ENCODE results near the gene DLGAP1.
A peak's percentile ranks its signal among the peaks of the same experiment; 100 is the strongest.

The DLGAP1 gene

DNA sequence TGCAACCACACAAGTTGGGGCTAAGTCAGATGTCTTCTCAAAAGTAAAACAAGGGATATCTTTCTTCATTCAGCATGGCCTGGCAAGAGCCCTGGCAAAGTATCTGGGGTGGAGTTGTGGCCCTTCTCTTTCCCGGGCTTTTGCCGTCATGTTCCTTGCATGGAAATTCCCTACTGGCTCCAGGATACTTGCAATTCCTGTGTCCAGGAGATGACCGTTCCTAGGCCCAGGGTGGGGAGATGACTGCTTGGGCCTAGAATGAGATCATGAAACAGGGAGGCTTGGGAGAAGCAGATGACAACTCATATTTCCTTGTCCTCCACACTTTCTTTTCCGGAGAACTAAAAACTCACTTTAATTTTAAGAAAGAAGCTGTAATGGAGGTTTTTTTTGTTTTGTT is 944.2 kb downstream of the DLGAP1 start:
- no peak for DNase-seq

GRCh38 chr18:3510024-3510423 is 945.1 kb downstream of the DLGAP1 start:
- no peak for DNase-seq

GRCh38 chr18:3508576-3509549 is 946.2 kb downstream of the DLGAP1 start:
- no peak for DNase-seq

GRCh38 chr18:3504637-3505036 is 950.5 kb downstream of the DLGAP1 start:
- no peak for DNase-seq

GRCh38 chr18:3502650-3503049 is 952.5 kb downstream of the DLGAP1 start:
- no peak for DNase-seq

GRCh38 chr18:3500016-3500415 is 955.1 kb downstream of the DLGAP1 start:
- DNase-seq: no peak

- DNase-seq: no peak
Measured at GRCh38 chr18:3499501-3499900, 955.6 kb downstream of the DLGAP1 start.

- DNase-seq: peak; percentile 9
Measured at GRCh38 chr18:3498698-3499471, 956.2 kb downstream of the DLGAP1 start.

DNA sequence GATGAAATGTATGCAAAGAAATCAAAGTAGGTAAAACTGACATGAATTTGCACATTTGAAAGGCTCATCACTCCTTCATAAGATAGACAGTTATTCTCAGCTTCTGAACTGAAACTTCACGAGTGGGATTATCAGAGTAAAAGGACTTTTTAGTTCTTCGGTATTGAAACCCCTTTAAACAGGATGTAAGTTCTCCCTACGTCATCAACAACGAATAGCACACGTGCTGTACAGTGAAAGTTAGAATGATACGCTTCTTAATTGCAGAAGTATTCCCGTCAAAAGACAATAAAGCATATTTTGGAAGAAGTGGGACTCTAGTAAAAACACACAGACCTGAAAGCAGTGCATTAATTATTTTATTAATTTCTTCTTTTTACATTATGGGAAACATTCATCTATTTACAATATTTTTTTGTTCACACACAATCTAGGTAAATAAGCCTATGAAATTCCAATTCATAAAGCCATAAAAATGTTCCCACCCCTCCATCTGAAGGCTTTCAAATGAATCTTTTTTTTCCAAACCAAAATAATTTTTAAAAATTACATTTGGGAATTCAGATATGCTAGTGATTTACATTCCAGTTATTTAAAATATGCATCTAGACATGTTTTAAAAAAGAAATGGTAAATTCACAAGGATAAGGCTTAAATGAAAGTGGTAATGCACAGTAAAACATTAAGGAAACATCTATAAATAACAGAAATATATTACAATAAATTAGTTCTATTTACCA is 959.2 kb downstream of the DLGAP1 start:
- no peak for DNase-seq

DNA sequence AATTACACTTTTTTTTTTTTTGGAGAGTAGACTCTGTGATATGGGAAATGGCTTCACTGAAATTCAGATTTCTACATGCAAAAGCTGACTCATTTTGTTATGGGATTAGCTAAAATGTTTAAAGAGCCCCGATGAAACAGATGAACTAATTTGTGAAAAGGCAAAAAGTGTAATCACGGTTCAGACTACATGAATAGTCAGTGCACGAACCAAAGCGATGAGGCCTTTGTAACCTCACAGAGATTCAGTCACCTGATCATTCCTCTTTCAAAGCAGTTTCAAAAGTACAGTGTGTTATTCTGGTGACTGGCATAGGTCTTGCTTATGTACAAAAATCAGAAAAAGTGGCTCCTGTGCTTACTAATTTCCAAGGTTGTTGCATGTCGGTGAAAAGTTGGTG is 960.5 kb downstream of the DLGAP1 start:
- no peak for DNase-seq

DNA sequence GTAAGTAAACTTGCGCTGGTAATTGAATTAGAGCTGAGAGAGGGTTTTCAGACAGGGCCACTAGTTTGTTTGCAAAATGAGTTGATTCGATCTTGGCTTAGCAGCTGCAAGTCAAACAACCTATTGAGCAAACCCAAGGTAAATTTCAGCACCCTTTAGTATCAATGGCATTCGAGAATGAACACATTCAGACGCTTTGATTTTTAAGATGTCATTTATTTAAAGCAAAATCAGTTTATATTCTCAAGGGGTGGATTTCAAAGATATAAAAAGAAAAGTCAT is 960.9 kb downstream of the DLGAP1 start:
- DNase-seq: no peak

DNA sequence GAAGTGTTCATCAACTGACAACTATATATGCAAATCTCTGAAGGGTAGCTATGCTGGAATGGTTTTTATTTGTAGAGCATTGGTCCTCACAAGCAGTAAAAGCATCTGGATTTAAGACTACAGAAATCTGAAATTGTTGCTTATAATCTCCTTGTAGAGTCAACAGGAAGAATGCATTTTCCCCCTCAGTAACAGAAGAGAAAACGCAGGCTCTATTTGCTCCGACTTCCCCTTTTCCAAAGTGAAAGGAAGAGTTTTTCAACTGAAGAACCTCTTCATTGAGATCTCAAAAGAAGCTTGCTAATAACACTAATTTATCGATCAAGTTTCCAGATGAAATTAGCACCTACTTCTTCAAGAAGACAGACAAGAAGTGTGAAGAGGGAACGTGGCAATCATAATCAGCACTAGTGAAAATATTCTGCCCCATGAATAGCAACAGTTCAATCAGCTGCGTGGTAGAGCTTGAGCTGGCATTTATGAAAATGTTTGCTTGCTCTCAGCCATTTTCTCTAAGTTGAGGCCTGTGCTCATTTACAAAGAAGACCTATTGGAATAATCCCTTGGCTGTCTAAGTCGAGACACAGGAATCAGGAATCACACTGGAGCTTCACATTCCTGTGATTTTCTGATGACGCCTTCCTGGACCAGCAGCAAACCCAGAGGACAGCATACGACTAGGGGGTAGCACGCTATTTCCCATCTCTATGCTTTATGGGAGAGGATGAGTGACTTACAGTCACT is 961.4 kb downstream of the DLGAP1 start:
- DNase-seq: no peak

- DNase-seq: no peak
Measured at GRCh38 chr18:3492721-3493120, 962.4 kb downstream of the DLGAP1 start.

DNA sequence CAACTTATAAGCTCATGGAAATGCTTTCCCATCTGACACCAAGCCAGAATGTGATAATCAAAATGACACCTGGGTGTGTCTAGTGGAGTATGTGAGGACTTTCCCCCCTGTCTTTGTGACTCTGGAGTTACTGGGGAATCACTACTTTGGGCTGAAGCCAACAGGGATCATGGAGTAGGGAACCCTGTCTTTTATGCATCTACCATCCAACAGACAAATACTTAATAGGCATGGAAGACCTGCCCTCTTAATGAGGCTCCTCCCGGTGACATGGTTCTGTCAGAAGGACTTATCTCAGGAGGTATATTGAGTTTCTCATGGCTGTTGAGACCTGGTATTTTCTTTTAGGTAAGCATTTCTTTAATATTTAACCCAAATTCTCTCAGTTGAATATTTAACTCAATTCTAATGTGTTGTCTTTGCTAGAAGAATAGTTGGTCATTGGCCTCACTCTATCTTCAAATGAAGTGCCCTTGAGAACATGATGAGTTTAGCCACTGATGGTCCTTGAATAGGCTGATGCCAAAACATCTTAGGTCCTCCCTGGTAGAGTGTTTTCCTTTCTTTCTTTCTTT is 963.0 kb downstream of the DLGAP1 start:
- no peak for DNase-seq

DNA sequence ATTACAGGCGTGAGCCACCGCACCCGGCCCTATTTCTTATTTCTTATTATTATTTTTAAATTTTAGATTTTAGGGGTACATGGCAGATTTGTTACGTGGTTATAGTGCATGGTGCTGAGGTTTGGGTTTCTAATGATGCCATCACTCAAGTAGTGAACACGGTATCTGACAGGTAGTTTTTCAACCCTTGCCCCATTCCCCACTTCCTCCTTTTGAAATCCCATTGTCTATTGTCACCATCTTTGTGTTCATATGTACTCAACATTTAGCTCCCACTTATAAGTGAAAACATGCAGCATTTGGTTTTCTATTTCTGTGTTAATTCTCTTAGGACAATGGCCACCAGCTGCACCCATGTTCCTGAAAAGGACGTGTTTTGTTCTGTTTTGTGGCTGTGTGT is 965.6 kb downstream of the DLGAP1 start:
- DNase-seq: no peak

GRCh38 chr18:3486512-3486911 is 968.6 kb downstream of the DLGAP1 start:
- DNase-seq: no peak

DNA sequence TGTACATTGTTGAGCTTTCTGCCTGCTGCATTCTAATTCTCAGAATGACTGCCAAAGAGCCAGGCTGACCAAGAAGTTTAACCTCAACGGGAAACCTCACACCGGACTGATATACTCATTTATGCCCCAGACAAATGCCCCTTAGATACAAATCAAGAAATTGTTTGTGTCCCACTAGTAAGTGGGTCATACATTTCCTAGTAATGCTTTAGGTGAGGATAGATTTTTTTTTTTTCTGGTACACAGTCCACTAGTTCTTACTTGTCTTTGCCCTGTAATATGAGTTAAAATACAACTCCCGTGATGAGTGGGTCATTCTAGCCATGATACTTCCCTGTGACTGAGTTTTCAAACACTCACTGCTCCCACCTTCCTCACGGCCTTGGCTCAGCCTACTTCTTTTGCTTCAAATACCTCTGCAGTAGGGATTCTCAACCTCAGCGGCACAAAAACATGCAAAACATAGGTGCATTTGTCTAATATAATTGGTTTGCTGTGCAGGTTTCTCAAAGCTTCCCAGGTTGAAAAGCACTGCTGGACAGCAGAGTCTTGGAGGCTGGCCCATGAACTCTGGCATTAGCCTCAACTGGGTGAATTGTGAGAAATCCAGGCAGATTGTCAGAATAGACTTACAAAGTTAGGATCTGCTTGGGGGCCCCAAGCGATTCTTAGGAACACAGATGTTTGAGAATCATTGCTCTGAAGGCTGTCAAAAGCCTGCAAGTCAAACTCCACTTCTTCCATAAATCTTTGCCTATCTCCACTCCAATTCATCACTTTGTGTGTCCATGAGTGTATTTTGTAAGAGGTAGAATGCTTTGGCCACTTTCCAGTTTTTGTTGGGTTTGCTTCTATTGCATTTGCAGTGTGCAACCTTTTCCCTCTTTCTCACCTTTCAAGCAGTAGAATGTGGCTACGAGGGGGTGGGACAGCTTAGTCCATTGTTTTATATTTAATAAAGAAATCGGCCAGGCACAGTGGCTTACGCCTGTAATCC is 969.7 kb downstream of the DLGAP1 start:
- DNase-seq: peak; percentile 69

- DNase-seq: no peak
Measured at GRCh38 chr18:3482258-3482657, 972.8 kb downstream of the DLGAP1 start.

DNA sequence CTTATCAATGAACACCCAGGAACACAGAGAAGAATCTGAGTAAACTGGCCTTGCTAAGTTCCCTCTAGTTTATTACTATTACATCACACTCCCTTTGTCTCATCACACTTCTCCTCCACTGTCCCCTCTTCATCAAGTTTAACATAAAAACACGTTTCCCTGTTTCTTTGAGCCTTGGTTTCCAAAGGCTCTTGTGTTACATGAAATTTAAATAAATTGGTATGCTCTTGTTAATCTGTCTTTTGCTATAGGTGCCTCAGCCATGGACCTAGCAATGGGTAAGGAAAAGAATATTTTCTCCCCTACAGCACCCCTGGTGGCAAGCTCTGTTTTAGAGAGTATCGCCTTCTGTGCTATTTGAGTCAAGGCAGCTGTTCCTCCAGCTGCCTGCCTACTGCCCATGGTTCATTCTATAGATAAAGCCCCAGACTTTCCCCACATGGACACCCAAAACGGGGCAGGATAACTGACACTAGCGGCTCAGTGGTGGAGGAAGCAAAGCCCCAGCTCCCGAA is 973.4 kb downstream of the DLGAP1 start:
- DNase-seq: peak; percentile 47

DNA sequence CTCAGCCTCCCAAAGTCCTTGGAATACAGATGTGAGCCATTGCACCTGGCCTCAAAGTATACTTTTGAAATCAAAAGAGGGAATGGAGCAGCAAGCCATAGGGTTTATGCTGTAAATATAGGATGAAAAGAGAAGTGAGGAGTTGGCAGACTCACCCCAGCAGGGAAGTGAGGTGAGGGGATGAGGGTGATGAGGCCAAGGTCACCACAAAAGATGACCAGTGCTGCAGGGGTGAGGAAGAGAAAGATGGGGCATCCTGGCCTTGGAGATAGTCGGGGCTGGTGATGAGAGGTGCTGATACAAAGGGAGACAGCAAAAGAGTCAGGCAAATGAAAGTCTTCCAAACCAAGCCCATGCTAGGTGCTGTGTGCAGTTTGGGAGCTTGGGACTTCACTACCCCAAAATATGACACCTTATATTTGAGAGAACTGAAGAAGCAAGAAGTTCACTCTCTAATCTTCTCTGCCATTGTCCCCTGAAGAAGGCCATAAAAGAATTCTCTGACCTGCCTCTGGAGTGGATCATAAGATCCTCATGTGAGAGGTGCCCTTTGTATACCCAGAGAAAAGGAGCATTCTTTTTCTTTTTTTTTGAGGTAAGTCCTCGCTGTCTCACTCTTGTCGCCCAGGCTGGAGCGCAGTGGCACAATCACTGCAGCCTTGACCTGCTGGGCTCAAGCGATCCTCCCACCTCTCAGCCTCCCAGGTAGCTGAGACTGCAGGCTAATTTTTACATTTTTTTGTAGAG is 974.1 kb downstream of the DLGAP1 start:
- no peak for DNase-seq
